HepG2 (cell line): ENCODE measurements around the gene DRC7. TPM values are rescaled to one million over a fixed set of nuclear protein-coding genes. Genes with fewer than 3 reads are reported as not detected.

Experiments
- ATAC-seq: fragments of 200-7000 bp; cut with Tn5 transposase; 3 replicates; pipeline ENCODE4 v1.9.1; 2020; ENCODE audit warnings: mild to moderate bottlenecking, moderate library complexity
- BruUV-seq: library from RNA; stranded (reverse); fragments of 400-500 nt; replicated peaks from 2 replicates; lab custom pipeline; 2021; lab: Mats Ljungman, UMichigan
- CTCF ChIA-PET: fragments of 300-600 bp; formaldehyde crosslinking; extraction: SDS; loops from one replicate; lab custom pipeline; 2021; ENCODE audit warnings: low total read pairs, inconsistent platforms, low intra/inter-chr PET ratio; lab: Yijun Ruan, JAX
- POLR2A ChIA-PET: fragments of 350-600 bp; sonication (Branson Sonifier 250); formaldehyde crosslinking; loops from one replicate; lab custom pipeline; 2020; ENCODE audit warnings: antibody characterized with exemption, inconsistent platforms; lab: Yijun Ruan, JAX
- DNase-seq: peaks from one replicate; pipeline ENCODE4 v3.0.0-alpha.2; 2015; ENCODE audit warnings: low spot score
- FAIRE-seq: peaks from 3 replicates; lab custom pipeline; 2011; peaks lifted over from hg19 to GRCh38; lab: Jason Lieb, UNC
- H2AFZ ChIP-seq: one replicate; pipeline ENCODE4 v1.6.1; 2011; ENCODE audit warnings: low read length, inconsistent platforms
- H3K27ac ChIP-seq: fragments of 300-600 bp; 3 replicates; pipeline ENCODE4 v1.8.0; 2011; ENCODE audit warnings: mixed run types, mild to moderate bottlenecking, mixed read lengths, low read length, inconsistent platforms; ENCODE audit not compliant: insufficient read depth; ENCODE audit errors: extremely low read length
- H3K27me3 ChIP-seq, 2 experiments: fragments of 200-600 bp in 1 of 2; 2 replicates in 1 of 2; 3 replicates in 1 of 2; pipeline versions ENCODE4 v1.6.0 to v1.8.0; 2011; ENCODE audit warnings: low read length in 2 of 2, mild to moderate bottlenecking in 2 of 2, moderate library complexity in 2 of 2, inconsistent platforms in 1 of 2; ENCODE audit not compliant: insufficient read depth in 2 of 2, control insufficient read depth in 1 of 2
- H3K36me3 ChIP-seq, 2 experiments: fragments of 200-600 bp in 1 of 2; replicated peaks in 1 of 2; 2 replicates in 1 of 2; 3 replicates in 1 of 2; pipeline versions ENCODE4 v1.5.1 to v1.8.0; 2011; ENCODE audit warnings: low read length in 2 of 2, inconsistent platforms in 1 of 2; ENCODE audit not compliant: insufficient read depth in 2 of 2, control insufficient read depth in 1 of 2
- H3K4me1 ChIP-seq: 2 replicates; pipeline ENCODE4 v1.5.1; 2012; ENCODE audit warnings: low read length, inconsistent platforms; ENCODE audit not compliant: insufficient read depth
- H3K4me2 ChIP-seq: 2 replicates; pipeline ENCODE4 v1.6.0; 2011; ENCODE audit warnings: low read depth, low read length, inconsistent platforms
- H3K4me3 ChIP-seq, 3 experiments: fragments of 200-600 bp in 1 of 3; sonication (generic), shearing (Covaris generic) in 1 of 3; replicated peaks in 1 of 3; 2 replicates each; pipeline ENCODE4 v1.5.1; 2011 to 2016; ENCODE audit warnings: low read length in 3 of 3, inconsistent platforms in 2 of 3, low read depth in 2 of 3, mild to moderate bottlenecking in 2 of 3, control low read depth in 1 of 3, mixed read lengths in 1 of 3; ENCODE audit not compliant: insufficient read depth in 1 of 3
- H3K79me2 ChIP-seq: one replicate; pipeline ENCODE4 v1.6.1; 2011; ENCODE audit warnings: low read length, inconsistent platforms; ENCODE audit not compliant: insufficient read depth
- H3K9ac ChIP-seq: 2 replicates; pipeline ENCODE4 v1.6.0; 2011; ENCODE audit warnings: mild to moderate bottlenecking, low read depth, low read length, inconsistent platforms; ENCODE audit not compliant: insufficient read depth
- H3K9me3 ChIP-seq: 2 replicates; pipeline ENCODE4 v1.5.1; 2012; ENCODE audit warnings: mild to moderate bottlenecking, low read length
- H4K20me1 ChIP-seq: 2 replicates; pipeline ENCODE4 v1.6.0; 2011; ENCODE audit warnings: inconsistent platforms, mild to moderate bottlenecking, low read length, moderate library complexity; ENCODE audit not compliant: insufficient read depth
- ATF7 ChIP-seq, 2 experiments: fragments of 450-650 bp in 1 of 2; sonication (generic) in 1 of 2; formaldehyde crosslinking in 1 of 2; IDR thresholded peaks; 2 replicates each; pipeline versions ENCODE4 v1.4.0 to v1.6.1; 2016 to 2020; ENCODE audit warnings: antibody characterized with exemption in 1 of 2, mild to moderate bottlenecking in 1 of 2, missing genetic modification reagents in 1 of 2
- JUNB ChIP-seq: sonication (generic); formaldehyde crosslinking; IDR thresholded peaks from 2 replicates; pipeline ENCODE4 v1.8.0; 2022; ENCODE audit warnings: missing genetic modification reagents, mild to moderate bottlenecking, borderline replicate concordance
- ZNF235 ChIP-seq: sonication (generic); formaldehyde crosslinking; IDR thresholded peaks from 2 replicates; pipeline ENCODE4 v1.8.1; 2023; ENCODE audit warnings: mild to moderate bottlenecking, missing genetic modification reagents, borderline replicate concordance
- ZNF746 ChIP-seq: sonication (generic); formaldehyde crosslinking; IDR thresholded peaks from 2 replicates; pipeline ENCODE4 v1.8.0; 2022; ENCODE audit warnings: mild to moderate bottlenecking, missing genetic modification reagents
- WGBS: methylation state at CpG from one replicate; pipeline ENCODE4 v1.1.6; 2017; ENCODE audit warnings: low lambda C conversion rate; 5-methylcytosine and 5-hydroxymethylcytosine counted together
- in situ Hi-C: cut with HindIII; loops from 2 replicates; pipeline ENCODE4 v1.10.0; 2017; ENCODE audit warnings: low pct_unique_long_range_greater_than_20kb; ENCODE audit not compliant: extremely low pct_ligation_motif_present
- intact Hi-C: fragments of 100-400 bp; cut with micrococcal nuclease; formaldehyde crosslinking; loops from one replicate; pipeline ENCODE4 v1.10.0; 2022; ENCODE audit not compliant: unreplicated experiment
- polyA plus RNA-seq, 8 experiments: library from polyadenylated mRNA; depleted of rRNA in 3 of 8; stranded (reverse) in 7 of 8; unstranded in 1 of 8; fragments of >200 nt; fragmentation: Illumina TruSeq in 4 of 8; extraction: Trizol in 4 of 8; gene quantifications; 2 replicates each; pipeline versions ENCODE4 v1.2.1 to v1.2.3, GENCODE V29; 2011 to 2016; ENCODE audit warnings: low read depth in 4 of 8, missing spikeins in 1 of 8, mixed read lengths in 1 of 8; ENCODE audit not compliant: insufficient read depth in 1 of 8
- total RNA-seq, 5 experiments: library from RNA; depleted of rRNA; stranded (reverse); fragments of >200 nt; fragmentation: Illumina TruSeq; extraction: Trizol; gene quantifications; 2 replicates each; pipeline ENCODE4 v1.2.3, GENCODE V29; 2016; ENCODE audit warnings: low read depth in 1 of 5
- TF ChIP-seq, protein P1 (sequence below): sonication (generic); formaldehyde crosslinking; conservative IDR thresholded peaks from 2 replicates; pipeline ENCODE4 v1.4.0; 2020; ENCODE audit warnings: missing genetic modification reagents
- TF ChIP-seq, protein P2 (sequence below): sonication (generic); formaldehyde crosslinking; IDR thresholded peaks from 2 replicates; pipeline ENCODE4 v1.4.0; 2020; ENCODE audit warnings: mild to moderate bottlenecking, missing genetic modification reagents

Gene DRC7
- total and polyA plus RNA-seq, 2 of the 13 experiments (the other 11 are each of a cell fraction or from before 2014, with no cell fraction given), result 2.7 to 3.4 TPM

DNA sequence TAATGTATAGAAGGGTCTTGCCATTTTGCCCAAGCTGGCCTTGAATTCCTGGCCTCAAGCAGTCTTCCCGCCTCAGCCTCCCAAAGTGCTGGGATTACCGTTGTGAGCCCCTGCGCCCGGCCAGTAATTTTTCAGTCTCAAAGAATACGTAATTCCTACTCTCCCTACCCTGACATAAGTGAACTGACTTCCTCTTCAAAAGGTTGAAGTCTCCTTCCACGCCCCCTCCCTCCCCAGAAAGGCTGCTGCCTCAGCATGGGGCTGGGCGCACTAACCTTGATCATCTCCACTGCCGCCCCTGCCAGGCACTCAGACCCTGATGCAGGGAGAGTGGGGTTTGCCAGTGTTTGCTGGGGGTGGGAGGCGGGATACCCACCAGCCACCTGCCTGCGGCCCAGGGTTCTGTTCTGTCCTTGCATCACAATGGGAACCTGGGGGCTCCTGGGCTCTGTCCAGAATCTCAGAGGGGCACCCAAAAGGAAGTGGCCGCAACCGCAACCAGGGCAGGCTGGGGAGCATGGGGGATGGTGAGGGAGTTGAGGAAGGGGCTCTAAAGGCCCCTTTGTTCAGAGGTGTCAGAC, 80.2 kb downstream of the DRC7 start:
- intact Hi-C loops (no loop called here), in situ Hi-C loops (no loop called here)
- Histone ChIP-seq H3K36me3 (peaks cover 34 to 35% of the 10 kb centered on the region in 2 experiments), H4K20me1 (no peaks in the 10 kb centered on the region), H3K4me2 (no peak overlapping the region), H3K27me3 (no peaks in the 10 kb centered on the region), H3K4me3 (no peak overlapping the region), H3K9me3 (no peaks in the 10 kb centered on the region), H3K4me1 (peaks cover 13% of the 10 kb centered on the region), H3K9ac (no peak overlapping the region), H3K79me2 (no peaks in the 10 kb centered on the region), H2AFZ (no peak overlapping the region), H3K27ac (no peak overlapping the region)
- TF ChIP-seq, protein P1, sequence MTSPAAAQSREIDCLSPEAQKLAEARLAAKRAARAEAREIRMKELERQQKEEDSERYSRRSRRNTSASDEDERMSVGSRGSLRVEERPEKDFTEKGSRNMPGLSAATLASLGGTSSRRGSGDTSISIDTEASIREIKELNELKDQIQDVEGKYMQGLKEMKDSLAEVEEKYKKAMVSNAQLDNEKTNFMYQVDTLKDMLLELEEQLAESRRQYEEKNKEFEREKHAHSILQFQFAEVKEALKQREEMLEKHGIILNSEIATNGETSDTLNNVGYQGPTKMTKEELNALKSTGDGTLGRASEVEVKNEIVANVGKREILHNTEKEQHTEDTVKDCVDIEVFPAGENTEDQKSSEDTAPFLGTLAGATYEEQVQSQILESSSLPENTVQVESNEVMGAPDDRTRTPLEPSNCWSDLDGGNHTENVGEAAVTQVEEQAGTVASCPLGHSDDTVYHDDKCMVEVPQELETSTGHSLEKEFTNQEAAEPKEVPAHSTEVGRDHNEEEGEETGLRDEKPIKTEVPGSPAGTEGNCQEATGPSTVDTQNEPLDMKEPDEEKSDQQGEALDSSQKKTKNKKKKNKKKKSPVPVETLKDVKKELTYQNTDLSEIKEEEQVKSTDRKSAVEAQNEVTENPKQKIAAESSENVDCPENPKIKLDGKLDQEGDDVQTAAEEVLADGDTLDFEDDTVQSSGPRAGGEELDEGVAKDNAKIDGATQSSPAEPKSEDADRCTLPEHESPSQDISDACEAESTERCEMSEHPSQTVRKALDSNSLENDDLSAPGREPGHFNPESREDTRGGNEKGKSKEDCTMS (CRISPR knock-in tag), result no peak
- no peak for TF ChIP-seq ATF7 (IDR thresholded peaks at IDR 0.05)
- TF ChIP-seq ATF7 (CRISPR knock-in tag; IDR thresholded peaks at IDR 0.05), result no peak
- TF ChIP-seq, protein P2, sequence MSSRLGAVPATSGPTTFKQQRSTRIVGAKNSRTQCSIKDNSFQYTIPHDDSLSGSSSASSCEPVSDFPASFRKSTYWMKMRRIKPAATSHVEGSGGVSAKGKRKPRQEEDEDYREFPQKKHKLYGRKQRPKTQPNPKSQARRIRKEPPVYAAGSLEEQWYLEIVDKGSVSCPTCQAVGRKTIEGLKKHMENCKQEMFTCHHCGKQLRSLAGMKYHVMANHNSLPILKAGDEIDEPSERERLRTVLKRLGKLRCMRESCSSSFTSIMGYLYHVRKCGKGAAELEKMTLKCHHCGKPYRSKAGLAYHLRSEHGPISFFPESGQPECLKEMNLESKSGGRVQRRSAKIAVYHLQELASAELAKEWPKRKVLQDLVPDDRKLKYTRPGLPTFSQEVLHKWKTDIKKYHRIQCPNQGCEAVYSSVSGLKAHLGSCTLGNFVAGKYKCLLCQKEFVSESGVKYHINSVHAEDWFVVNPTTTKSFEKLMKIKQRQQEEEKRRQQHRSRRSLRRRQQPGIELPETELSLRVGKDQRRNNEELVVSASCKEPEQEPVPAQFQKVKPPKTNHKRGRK, result no peak
- TF ChIP-seq ZNF746 (CRISPR knock-in tag), result no peak
- TF ChIP-seq ZNF235 (CRISPR knock-in tag), result no peak
- TF ChIP-seq JUNB (CRISPR knock-in tag), result no peak
- POLR2A ChIA-PET, result no interaction called here
- DNase-seq, result no peak
- ATAC-seq, result no peak
- BruUV-seq, result no TSS peak
- CTCF ChIA-PET, result interaction anchor here (0.7 kb wide), 1 partner anchor 84 kb away, joined by 3 read pairs; no protein-coding TSS in a partner anchor
- no peak for FAIRE-seq
- WGBS, result over 99% methylated on average over 12 of the region's 12 CpGs
